ENCODE results near the gene NEFH. TPM values are rescaled to one million over a fixed set of nuclear protein-coding genes. Genes with fewer than 3 reads are reported as not detected.
"Not testable (repeated sequence)": the region's sequence is repeated elsewhere in the genome, so short reads cannot be mapped to it uniquely, and the experiment has no call there.

NEFH gene
- total RNA-seq, 1 donor from 2014 or later, result 0.12 TPM

DNA sequence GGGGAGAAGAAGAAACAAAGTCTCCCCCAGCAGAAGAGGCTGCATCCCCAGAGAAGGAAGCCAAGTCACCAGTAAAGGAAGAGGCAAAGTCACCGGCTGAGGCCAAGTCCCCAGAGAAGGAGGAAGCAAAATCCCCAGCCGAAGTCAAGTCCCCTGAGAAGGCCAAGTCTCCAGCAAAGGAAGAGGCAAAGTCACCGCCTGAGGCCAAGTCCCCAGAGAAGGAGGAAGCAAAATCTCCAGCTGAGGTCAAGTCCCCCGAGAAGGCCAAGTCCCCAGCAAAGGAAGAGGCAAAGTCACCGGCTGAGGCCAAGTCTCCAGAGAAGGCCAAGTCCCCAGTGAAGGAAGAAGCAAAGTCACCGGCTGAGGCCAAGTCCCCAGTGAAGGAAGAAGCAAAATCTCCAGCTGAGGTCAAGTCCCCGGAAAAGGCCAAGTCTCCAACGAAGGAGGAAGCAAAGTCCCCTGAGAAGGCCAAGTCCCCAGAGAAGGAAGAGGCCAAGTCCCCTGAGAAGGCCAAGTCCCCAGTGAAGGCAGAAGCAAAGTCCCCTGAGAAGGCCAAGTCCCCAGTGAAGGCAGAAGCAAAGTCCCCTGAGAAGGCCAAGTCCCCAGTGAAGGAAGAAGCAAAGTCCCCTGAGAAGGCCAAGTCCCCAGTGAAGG lies 9.2 kb downstream of the NEFH start:
- intact Hi-C loops (cut with micrococcal nuclease); ATAC-seq; DNase-seq: not testable (repeated sequence)

DNA sequence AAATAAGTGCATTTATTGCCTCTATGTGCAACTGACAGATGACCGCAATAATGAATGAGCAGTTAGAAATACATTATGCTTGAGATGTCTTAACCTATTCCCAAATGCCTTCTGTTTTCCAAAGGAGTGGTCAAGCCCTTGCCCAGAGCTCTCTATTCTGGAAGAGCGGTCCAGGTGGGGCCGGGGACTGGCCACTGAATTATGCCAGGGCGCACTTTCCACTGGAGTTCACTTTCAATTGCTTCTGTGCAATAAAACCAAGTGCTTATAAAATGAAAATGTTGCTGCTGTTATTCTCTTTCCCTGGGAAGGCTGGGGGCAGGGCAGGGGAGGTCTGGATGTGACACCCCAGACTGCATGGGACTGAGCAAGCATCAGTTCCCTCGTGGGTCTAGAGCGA lies 11.0 kb downstream of the NEFH start:
- intact Hi-C loops (cut with micrococcal nuclease), result no loop called here
- DNase-seq, result no peak
- ATAC-seq, result no peak

DNA sequence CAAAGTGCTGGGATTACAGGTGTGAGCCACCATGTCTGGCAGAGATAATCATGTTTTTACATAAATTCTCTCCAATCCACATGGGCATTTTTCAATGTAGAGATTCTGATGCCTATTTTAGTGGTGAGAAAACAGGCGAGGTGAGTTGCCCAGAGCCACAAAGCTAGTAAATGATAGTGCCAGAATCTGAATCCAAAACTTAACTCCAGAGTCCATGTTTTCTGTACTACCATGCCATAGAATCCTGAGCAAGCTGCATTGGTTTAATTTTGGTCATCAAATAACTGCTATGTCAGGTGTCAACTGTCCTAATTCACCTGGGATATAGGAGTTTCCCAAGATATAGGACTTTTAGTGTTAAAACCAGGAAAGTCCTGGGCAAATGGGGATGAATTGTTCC lies 13.6 kb downstream of the NEFH start:
- intact Hi-C loops (cut with micrococcal nuclease), result no loop called here
- ATAC-seq (no peak), DNase-seq (no peak)

DNA sequence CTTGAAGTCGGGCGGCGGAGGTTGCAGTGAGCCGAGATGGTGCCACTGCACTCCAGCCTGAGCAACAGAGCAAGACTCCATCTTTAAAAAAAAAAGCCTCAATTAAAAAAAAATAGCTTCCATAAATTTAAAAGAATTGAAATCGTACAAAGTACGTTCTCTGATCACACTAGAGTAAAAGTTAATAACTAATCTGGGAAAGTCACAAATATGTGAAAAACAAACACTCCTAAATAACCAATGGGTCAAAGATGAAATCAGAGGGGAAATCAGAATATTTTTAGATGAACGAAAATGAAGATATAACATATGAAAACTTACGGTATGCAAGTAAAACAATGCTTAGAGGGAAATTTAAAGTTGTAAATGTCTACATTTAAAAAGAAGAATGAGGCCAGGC lies 19.8 kb downstream of the NEFH start:
- DNase-seq (no peak), ATAC-seq (no peak)
- intact Hi-C loops (cut with micrococcal nuclease), result no loop called here

DNA sequence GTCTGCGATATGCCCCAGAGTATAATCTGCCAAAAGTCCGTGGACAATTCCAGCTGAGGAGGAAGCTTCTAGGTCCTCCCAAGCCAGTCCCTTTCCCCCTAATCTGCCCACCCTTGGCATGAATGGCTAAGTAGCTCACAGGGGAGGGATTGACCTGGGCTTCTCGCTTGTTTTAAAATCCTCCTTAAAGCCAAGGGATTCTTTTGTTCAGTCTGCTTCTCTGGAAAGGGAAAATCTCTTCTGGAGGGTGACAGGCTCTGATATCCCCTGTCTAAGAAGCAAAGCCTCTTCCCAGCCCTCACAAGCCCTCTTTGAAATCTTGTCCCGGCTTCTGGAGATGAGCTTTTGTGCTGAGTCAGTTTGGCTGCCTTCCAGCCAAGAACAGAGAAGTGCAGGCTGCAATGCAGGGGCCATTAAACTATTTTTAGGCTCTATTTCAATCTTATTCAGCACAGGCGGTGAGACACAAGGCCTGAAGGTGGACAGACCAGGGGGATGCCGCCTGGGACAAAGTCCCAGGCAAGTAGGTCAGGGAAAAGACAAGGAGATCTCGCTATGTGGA lies 23.9 kb downstream of the NEFH start:
- ATAC-seq (peak; percentile 82), DNase-seq (peak; percentile 43)
- intact Hi-C loops (cut with micrococcal nuclease), result no loop called here

DNA sequence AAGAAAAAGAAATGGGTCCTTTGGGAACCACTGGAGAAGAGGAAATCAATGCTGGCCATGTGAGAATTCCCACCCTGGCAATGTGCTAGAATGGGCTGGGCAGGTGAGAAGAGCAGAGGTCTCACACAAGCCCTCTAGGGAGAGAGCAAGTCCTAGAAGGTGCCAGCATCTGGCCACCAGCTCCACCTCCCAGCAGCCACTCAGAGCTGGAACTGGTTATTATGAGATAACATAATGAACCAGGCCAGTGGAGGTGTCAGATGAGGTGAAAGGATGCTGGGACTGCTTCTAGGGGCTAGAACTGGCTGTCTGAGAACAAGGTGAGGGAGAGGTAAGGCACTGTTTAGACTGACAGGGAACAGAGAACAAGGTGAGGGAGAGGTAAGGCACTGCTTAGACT lies 29.3 kb downstream of the NEFH start:
- ATAC-seq, result peak; percentile 83
- peak; percentile 39 for DNase-seq
- intact Hi-C loops (cut with micrococcal nuclease), result no loop called here

DNA sequence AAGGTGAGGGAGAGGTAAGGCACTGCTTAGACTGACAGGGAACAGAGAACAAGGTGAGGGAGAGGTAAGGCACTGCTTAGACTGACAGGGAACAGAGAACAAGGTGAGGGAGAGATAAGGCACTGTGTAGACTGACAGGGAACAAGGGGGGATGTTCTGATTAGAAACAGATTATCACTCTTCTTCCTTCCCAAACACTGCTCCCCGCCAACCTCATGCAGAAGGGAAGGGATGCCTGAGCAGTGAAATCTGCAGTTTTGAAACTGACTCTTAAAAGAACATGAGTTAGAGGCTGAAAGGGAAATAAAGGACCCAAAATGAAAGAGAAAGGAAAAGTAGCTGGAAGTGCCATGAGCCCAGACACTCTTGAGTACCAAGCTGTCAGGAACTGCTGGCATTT lies 29.8 kb downstream of the NEFH start:
- ATAC-seq, result peak; percentile 33
- intact Hi-C loops (cut with micrococcal nuclease), result no loop called here
- DNase-seq, result no peak

DNA sequence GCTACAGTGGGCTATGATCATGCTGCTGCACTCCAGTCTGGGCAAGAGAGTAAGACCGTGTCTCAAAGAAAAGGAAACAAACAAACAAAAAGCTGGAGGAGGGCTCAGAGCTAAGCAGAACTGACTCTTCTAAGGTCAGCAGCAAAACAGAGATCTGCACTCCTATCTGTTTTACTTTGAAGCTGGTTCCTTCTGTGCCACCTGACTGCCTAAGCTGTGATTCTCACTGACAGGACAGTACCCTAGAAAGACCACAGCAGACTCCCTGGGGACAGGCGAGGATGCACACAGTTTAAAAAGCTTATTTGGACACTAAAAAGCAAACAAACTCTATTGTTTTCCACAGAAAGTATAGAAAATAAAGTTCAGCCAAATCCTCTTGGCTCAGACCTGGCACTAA lies 30.5 kb downstream of the NEFH start:
- ATAC-seq, result no peak
- intact Hi-C loops (cut with micrococcal nuclease), result no loop called here
- DNase-seq, result no peak

DNA sequence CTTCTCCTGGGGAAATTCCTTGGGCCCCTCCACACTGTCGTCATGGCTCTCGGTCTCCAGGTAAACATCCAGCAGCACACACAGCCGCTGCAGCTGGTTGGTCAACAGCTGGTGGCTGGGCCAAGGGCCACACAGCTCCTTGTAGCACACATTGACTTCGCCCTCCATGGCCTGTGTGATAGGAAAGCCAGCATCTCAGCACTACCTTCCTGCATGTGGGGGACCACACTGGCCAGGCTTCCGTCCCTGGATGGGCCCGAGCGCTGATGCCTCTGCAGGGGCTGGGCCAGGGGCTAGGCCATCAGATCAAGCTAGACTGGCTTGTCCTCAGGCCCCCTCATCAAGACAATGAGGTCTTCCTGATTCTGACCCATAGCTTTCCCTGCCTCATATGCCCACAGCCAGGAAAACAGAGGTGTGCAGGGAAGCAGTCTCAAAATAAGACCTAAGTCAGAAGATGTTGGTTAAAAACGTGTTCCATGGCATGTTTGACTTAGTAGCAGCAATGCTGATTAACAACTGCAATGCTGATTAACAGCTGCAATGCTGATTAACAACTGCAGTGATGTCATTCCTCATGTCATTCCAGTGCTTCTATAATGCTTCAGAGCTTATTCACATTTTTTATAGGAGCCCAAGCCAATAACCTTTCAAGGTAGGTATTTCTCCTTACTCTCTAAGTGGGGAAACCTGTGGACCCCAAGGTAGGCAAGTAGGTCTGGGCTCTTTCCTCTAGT lies 31.3 kb downstream of the NEFH start:
- ATAC-seq (no peak), DNase-seq (no peak)
- intact Hi-C loops (cut with micrococcal nuclease), result no loop called here

DNA sequence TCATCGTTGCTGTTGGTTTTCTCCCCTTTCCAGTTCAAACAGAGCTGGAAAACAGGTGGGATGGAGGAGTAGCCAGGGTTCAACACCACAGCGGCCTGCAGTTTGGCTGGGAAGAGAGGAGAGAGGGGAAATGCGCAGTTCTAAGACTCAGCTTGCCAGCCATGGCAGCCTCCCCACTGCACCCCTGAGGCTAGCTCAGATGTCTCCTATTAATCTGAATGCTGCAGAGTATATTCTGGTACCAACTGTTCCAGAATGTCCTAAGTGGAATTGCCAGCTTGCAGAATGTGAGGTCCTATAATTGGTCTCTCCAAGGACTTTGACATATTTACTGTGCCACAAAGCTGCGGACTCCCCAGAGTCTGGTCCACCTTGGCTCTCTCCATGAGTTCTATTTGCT lies 32.0 kb downstream of the NEFH start:
- DNase-seq (no peak), ATAC-seq (no peak)
- intact Hi-C loops (cut with micrococcal nuclease), result no loop called here

DNA sequence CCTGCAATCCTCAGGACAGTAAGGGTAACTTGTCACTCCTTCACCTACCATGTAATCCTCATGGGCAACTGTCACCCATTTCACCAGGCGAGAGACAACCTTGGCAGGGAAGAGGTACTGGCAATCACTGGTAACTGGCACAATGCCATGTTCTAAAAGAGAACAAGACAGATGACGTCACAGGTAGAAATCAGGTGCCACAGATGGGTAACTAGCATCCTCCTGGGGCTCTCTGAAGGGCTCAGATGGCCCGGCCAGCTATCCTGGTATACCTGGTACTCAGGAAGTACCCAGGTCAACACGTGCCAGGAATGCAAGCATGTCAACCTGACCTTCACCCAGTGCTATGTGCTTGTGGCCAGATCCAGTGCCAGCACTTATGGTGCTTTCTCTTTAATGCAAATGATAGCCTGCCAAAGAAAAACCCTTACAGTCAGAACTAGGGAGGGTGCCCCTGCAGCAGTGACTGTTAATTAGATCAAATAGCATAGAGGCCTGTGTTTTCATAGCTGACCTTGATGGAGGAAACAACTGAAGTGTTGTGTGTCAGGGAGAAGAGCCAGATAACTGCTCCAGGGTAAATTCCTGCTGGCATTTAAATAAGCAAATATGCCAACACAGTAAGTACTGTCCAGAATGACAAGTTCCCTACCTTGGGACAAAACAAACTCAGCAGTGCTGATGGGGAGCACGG lies 37.3 kb downstream of the NEFH start:
- ATAC-seq, result peak; percentile 91
- DNase-seq, result peak; percentile 41
- intact Hi-C loops (cut with micrococcal nuclease), result no loop called here

DNA sequence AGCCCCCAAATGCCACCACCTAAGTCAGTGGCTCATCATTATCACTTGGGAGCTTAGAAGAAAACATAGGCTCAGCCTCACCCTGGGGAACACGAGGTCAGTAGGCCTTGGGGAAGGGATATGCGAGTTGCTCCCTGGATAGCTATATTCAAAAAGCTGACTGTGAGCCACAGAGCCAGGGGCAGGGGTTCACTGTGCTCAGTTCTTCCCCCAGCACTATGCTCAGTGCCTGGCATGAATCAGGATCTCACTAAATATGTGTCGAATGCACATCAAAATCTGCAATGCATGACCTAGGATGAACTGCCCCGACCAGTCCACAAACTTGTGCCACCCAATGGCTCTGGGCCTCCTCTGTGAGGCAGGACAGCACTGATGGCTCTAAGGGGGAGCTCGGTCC lies 38.4 kb downstream of the NEFH start:
- intact Hi-C loops (cut with micrococcal nuclease), result no loop called here
- ATAC-seq (no peak), DNase-seq (no peak)

DNA sequence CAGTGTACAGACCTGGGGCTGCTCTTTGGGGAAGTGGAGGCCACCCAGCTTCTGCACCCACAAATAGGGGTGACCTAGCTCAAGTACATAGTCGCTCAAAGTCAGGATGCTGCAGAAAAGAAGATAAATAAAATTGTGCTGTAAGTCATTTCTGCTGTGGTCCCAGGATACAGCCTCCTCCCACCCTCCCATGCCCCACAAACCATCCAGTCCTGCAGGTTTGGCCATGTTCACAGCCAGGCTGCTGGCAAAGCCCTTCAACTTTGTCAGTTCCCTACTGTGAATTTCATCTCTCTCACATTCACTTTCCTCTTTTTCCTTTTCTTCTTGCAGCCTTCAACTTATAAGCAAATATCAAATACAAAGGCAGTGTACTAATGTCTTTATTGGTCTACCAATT lies 40.0 kb downstream of the NEFH start:
- DNase-seq, result no peak
- no peak for ATAC-seq
- intact Hi-C loops (cut with micrococcal nuclease), result no loop called here

DNA sequence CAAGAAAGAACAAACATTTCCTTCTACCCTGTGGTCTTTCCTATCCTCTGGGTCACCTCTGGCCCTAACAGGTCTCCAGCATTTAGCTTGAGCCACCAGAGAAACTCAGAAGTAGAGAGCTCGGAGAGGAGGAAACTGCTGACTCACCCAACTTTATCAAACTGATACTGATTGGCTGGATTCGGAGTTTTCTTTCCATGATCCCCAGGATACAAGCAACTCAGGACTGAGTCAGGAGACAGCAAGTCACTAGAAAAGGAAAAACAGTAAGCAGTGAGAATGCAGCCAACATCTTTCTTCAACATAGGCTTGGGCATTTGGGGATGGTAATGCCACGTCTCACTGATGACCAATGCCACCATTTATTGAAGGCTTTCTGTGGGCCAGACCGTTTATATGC lies 40.8 kb downstream of the NEFH start:
- ATAC-seq (no peak), DNase-seq (no peak)
- intact Hi-C loops (cut with micrococcal nuclease), result no loop called here

DNA sequence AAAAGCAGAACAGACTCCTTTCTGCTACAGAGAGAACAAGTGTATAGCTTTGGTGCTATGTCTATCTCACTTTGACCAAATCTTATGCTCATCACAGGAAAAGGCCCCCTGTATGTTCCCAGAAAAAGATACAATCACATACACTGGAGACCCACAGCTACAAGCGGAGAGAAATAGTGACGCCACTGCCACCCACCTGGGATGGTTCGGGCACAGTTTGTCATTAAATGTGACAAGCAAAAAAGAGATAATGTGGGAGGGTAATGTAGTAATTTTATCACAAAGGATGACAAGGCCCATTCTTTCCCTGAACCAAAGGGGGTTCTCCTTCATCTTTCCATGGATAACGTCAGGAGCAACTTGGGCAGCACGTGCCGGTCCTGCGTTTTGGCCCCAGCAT lies 41.5 kb downstream of the NEFH start:
- intact Hi-C loops (cut with micrococcal nuclease), result no loop called here
- DNase-seq (no peak), ATAC-seq (no peak)

DNA sequence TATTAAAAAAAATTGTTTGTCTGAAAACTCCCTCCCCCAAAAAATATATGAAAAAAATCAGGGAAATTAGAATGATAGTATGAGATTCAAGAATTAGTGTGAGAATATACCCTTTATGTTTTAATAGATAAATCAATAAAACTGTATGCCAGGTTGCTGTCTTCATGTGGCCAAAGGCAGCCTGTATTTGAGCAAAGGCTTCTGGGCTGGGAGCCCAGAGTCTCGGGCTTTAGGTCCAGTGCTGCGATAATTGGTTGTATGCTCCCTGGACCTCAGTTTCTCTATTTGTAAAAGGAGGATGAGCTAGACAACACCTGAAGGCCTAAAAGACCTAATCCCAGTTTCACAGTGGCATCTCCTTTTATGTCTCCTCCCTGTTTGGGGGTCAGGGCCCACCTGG lies 43.7 kb downstream of the NEFH start:
- intact Hi-C loops (cut with micrococcal nuclease), result no loop called here
- no peak for DNase-seq
- ATAC-seq, result no peak

DNA sequence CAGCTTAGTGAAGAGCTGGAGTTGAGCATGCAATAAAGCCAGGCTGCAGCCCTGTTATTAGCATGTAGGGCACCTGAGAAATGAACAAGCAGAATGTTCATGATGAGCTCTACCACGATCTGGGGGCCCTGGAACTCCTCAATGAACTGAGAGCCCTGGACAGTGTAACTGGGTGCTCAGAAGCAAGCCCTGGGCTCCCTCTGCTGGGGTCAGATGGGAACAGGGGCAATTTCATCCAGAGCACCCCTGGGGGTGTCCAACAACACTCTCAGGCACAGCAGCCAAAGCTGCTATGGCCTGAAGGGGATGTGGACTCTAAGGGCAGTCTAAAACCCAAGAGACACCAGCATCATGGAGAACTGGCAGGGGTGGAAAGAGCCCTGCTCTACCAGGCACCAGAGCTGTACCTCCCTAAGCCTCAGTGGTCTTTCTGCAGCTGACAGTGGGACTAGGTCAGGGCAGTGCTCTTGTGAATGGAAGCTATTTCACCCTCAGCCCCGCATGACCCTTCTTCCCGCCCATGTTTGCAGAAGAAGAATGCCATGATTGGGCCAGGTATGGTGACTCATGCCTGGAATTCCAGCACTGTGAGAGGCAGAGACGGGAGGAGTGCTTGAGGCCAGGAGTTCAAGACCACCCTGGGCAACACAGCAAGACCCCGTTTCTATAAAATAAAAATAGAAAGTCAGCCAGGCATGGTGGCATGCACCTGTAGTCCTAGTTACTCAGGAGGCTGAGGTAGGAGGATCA lies 44.6 kb downstream of the NEFH start:
- intact Hi-C loops (cut with micrococcal nuclease), result no loop called here
- ATAC-seq, result peak; percentile 78
- peak; percentile 44 for DNase-seq

DNA sequence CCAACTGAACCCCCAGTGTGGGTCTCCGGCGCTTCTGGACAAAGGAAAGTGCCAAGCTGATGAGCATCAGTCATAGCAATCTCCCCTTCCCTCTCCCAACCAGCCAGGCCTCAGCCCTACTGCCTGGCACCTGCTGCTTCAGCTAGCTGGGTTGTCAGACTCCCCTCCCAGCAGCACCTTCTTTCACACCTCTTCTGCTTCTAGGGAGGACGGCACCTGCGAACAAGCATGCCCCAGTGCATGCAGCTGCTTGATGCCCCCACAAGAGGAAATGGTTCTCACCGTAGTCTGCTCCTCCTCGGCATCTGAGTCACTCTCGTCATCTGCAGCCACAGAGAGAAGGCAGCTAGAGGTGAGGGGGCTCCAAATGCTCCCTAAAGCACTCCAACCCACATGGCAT lies 48.1 kb downstream of the NEFH start:
- DNase-seq, result no peak
- ATAC-seq, result no peak
- intact Hi-C loops (cut with micrococcal nuclease), result no loop called here

DNA sequence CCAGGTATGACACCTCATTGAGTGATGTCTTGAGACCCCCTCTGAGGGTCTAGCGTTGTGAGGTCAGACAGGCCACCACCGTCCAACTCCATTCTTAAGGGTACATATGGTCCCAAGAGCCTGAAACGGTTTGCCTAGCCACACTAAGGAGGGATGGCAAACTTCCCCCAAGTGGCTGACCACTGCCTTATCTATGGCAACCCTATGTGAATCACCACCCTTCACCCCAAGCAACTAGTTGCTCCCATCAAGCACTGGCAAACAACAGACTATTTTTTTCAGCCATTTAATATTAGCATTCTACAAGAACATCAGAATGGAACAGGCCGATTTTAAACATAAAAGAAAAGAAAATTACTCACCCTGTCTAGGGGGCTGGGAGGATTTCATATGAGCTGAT lies 50.7 kb downstream of the NEFH start:
- intact Hi-C loops (cut with micrococcal nuclease), result no loop called here
- DNase-seq (no peak), ATAC-seq (no peak)

DNA sequence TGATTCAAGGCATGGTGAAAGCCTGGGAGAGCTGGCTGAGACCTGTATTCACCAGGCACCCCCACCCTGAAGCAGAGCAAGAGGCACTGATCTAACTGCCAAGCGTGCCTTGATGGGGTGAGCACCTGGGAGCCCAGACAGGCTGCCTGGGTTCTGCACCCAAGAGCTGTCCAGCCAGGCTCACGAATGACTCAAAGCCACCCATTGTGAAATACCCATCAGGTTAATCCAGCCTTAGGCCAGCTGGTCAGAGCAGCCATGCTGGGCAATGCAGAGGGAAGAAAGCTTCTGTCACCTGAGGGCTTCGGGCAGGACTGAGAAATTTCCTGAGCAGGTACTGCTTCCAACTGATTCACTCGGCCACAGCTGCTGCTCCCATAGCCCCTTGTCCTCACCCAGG lies 51.4 kb downstream of the NEFH start:
- ATAC-seq (no peak), DNase-seq (no peak)
- intact Hi-C loops (cut with micrococcal nuclease), result no loop called here
